ENCODE data around the gene RCOR1. TPM values are rescaled to one million over a fixed set of nuclear protein-coding genes. Genes with fewer than 3 reads are reported as not detected.

The RCOR1 gene
- total and polyA plus RNA-seq, 2 of the 8 experiments (the other 6 are each of a cell fraction or from before 2014, with no cell fraction given) = 12.3 to 26.3 TPM

DNA sequence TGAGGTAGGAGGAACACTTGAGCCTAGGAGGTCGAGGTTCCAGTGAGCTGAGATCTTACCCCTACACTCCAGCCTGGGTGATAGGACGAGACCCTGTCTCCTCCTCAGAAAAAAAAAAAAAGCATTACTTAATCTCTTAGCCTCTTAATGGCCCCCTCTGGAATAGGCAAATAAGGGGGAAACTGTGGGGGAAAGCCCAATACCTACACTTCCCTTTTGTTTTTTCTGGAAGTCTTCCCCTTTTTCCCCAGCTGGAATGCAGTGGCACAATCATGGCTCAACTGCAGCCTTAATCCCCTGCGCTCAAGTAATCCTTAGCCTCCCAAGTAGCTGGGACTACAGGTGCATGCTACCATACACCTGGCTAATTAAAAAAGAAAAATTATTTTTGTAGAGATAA, 32.2 kb downstream of the RCOR1 start (continued):
- TF ChIP-seq, protein P1, sequence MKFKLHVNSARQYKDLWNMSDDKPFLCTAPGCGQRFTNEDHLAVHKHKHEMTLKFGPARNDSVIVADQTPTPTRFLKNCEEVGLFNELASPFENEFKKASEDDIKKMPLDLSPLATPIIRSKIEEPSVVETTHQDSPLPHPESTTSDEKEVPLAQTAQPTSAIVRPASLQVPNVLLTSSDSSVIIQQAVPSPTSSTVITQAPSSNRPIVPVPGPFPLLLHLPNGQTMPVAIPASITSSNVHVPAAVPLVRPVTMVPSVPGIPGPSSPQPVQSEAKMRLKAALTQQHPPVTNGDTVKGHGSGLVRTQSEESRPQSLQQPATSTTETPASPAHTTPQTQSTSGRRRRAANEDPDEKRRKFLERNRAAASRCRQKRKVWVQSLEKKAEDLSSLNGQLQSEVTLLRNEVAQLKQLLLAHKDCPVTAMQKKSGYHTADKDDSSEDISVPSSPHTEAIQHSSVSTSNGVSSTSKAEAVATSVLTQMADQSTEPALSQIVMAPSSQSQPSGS (IDR thresholded peaks at IDR 0.05; ENCODE audit: low read length) = no peak
